GM12801 (cell line): ENCODE data around the gene GSK3B.

Experiments
- TF ChIP-seq, protein P1 (sequence below): IDR thresholded peaks from one replicate; pipeline ENCODE4 v1.5.1; 2011; ENCODE audit warnings: control low read depth; ENCODE audit not compliant: insufficient read length; ENCODE audit errors: extremely low read depth

The GSK3B gene

GRCh38 chr3:119989981-119990655 lies 104.1 kb downstream of the GSK3B start:
- TF ChIP-seq, protein P1, sequence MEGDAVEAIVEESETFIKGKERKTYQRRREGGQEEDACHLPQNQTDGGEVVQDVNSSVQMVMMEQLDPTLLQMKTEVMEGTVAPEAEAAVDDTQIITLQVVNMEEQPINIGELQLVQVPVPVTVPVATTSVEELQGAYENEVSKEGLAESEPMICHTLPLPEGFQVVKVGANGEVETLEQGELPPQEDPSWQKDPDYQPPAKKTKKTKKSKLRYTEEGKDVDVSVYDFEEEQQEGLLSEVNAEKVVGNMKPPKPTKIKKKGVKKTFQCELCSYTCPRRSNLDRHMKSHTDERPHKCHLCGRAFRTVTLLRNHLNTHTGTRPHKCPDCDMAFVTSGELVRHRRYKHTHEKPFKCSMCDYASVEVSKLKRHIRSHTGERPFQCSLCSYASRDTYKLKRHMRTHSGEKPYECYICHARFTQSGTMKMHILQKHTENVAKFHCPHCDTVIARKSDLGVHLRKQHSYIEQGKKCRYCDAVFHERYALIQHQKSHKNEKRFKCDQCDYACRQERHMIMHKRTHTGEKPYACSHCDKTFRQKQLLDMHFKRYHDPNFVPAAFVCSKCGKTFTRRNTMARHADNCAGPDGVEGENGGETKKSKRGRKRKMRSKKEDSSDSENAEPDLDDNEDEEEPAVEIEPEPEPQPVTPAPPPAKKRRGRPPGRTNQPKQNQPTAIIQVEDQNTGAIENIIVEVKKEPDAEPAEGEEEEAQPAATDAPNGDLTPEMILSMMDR, result no peak

DNA sequence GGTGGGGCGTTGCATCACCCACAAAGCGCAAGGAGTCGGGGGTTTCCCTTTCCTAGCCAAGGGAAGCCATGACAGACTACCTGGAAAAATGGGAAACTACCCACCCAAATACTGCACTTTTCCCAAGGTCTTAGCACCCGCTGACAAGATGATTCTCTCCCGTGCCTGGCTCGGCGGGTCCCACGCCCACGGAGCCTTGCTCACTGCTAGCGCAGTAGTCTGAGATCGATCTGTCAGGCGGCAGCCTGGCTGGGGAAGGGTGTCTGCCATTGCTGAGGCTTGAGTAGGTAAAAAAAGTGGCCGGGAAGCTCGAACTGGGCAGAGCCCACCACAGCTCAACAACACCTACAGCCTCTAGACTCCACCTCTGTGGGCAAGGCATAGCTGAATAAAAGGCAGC lies 112.9 kb downstream of the GSK3B start:
- TF ChIP-seq, protein P1, result no peak

DNA sequence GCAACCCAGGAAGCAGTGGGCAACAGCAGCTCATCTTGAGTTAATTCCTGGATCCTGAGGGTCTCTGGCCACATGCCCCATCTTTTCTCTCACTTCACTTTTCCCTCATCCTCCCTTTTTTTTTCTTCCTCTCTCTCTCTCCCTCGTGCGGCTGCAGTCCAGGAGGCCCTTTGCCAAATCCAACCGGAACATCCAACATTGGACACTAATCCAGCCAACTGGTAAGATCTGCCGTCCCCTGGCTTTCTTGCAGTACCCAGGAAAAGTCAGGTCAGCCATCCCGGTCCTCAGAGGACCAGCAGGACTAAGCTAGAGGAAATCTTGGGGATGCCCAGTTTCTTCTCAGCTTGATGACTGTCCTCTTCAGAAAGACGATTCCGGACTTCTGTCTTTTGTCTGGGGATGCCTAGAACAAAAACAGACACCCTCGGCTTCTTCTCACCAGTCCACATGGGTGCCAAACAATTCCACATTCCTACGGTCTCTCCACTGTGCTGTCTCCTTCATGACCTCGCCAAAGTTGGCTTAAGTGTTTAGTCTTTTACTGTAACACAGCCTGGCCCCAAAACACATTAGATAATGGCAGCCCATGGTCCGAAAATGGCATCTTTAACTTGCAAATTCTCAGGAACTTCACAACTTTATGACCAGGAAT lies 115.6 kb downstream of the GSK3B start:
- TF ChIP-seq, protein P1, result no peak

DNA sequence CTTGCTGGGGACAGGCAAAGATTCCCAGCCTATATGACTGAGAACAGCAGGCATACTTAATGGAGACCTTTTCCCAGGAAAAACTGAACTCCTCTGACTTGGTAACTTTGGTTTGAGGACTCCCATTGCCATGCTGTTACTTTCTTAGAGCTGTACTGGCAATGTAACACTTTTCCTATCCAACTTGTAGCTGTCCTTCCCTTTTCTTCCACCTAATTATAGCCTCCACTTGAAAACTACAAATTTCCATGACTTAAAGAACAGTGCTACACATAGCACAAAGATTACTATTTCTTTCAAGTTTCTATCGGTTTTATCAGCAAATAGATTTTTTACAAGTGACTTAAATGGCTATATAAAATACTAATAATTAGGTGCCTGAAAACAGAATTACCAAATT lies 116.9 kb downstream of the GSK3B start:
- TF ChIP-seq, protein P1, result no peak

DNA sequence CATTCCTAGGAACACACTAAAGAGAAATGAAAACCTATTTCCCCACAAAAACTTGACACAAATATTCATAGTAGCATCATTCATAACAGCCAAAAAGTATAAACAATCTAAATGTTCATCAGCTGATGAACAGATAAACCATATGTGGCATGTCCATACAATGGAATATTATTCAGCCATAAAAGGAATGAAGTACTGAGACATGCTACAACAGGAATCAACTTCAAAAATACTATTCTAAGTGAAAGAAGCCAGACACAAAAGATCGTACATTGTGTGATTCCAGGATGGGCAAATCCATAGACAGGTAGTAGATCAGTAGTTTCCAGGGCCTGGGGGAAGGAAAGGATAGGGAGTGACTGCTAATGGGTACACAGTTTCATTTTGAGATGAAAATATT lies 118.0 kb downstream of the GSK3B start:
- TF ChIP-seq, protein P1, result no peak

GRCh38 chr3:119974656-119975055 lies 119.6 kb downstream of the GSK3B start:
- TF ChIP-seq, protein P1, result no peak

- TF ChIP-seq, protein P1, result no peak
These were observed 121.1 kb downstream of the GSK3B start for GRCh38 chr3:119973018-119973646.
